Breast epithelium (tissue), 3 donors: ENCODE measurements around the gene TP53INP2.
"Not testable (repeated sequence)": the region's sequence is repeated elsewhere in the genome, so short reads cannot be mapped to it uniquely, and the experiment has no call there.

Experiments
- POLR2A ChIP-seq: fragments of 450-650 bp; IDR thresholded peaks from one replicate; pipeline ENCODE4 v1.6.1; 2016; ENCODE audit warnings: antibody characterized with exemption, mild to moderate bottlenecking, moderate library complexity
- POLR2AphosphoS5 ChIP-seq, 3 donors: sonication (generic); formaldehyde crosslinking; IDR thresholded peaks; one replicate each; pipeline ENCODE4 v1.6.1; 2017; ENCODE audit warnings: antibody characterized with exemption in 3 of 3
- TF ChIP-seq, protein P1 (sequence below), 3 donors: fragments of 450-650 bp; IDR thresholded peaks; one replicate each; pipeline ENCODE4 v1.5.1; 2016 to 2017; ENCODE audit warnings: antibody characterized with exemption in 3 of 3, mild to moderate bottlenecking in 3 of 3, moderate library complexity in 3 of 3

GRCh38 chr20:34658654-34659053 lies 45.5 kb upstream of the TP53INP2 start:
- not testable (repeated sequence) for TF ChIP-seq POLR2A; POLR2AphosphoS5 (IDR thresholded peaks at IDR 0.05)
- TF ChIP-seq, protein P1, sequence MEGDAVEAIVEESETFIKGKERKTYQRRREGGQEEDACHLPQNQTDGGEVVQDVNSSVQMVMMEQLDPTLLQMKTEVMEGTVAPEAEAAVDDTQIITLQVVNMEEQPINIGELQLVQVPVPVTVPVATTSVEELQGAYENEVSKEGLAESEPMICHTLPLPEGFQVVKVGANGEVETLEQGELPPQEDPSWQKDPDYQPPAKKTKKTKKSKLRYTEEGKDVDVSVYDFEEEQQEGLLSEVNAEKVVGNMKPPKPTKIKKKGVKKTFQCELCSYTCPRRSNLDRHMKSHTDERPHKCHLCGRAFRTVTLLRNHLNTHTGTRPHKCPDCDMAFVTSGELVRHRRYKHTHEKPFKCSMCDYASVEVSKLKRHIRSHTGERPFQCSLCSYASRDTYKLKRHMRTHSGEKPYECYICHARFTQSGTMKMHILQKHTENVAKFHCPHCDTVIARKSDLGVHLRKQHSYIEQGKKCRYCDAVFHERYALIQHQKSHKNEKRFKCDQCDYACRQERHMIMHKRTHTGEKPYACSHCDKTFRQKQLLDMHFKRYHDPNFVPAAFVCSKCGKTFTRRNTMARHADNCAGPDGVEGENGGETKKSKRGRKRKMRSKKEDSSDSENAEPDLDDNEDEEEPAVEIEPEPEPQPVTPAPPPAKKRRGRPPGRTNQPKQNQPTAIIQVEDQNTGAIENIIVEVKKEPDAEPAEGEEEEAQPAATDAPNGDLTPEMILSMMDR (IDR thresholded peaks at IDR 0.05): not testable (repeated sequence)
